ENCODE data around the gene RAD51B. TPM values are rescaled to one million over a fixed set of nuclear protein-coding genes. Genes with fewer than 3 reads are reported as not detected.
A peak's percentile ranks its signal among the peaks of the same experiment; 100 is the strongest.

The RAD51B gene
- total RNA-seq, 2 donors from 2014 or later, result 22.8 to 33.8 TPM

DNA sequence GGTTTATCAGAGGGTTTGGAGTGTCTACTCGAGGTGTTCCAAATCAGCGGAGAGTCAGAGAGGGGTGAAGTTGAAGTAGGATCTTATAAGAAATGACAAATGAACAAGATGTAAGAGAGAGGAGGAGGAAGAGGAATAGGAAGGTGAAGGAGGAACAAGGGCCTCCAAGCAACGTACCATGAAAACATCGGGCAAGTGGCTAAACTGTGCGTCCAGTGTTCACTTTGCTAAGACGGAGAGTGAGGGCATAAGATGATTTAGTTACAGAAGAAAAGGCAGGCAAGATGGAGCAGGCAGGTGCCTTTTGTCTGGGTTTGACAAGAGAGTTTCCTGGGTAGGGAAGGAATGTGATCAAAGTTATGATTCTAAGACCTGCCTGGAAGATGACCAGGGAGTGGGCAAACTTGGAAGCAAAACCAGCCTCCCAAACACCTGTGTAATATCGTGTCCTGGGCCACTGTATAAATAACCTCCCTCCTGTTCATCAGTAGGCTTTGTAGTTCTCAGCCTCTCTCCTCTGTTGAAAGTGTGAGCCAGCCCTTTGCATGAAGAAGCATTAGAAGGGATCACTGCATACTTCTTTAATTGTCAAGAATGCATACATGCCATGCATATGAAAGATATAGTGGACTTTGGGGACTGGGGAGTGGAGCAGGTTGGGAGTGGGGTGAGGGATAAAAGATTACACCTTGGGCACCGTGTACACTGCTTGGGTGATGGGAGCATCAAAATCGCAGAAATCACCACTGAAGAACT is 861.9 kb downstream of the RAD51B start:
- Histone ChIP-seq H3K9ac (ENCODE audit: extremely low read depth, low read length, poor library complexity, severe bottlenecking) (no peak overlapping the region), H3K4me3 (ENCODE audit: low read length) (no peak overlapping the region), H3K27me3 (ENCODE audit: control insufficient read depth, insufficient read depth, low read length, poor library complexity, severe bottlenecking) (no peaks in the 10 kb centered on the region), H3K27ac (ENCODE audit: low read depth, low read length) (no peak overlapping the region), H3K4me1 (ENCODE audit: control insufficient read depth, insufficient read depth, low read length) (no peaks in the 10 kb centered on the region), H3K36me3 (ENCODE audit: control insufficient read depth, insufficient read depth, low read length) (no peaks in the 10 kb centered on the region), H3K9me3 (ENCODE audit: control insufficient read depth, low read length) (no peaks in the 10 kb centered on the region)
- Mint-ChIP-seq H3K4me1 (peaks cover 10% of the 10 kb centered on the region), H3K4me3 (no peak overlapping the region), H3K36me3 (ENCODE audit: low read depth) (no peaks in the 10 kb centered on the region), H3K9me3 (no peaks in the 10 kb centered on the region), H3K27ac (no peak overlapping the region), H3K27me3 (ENCODE audit: insufficient read depth) (peaks cover 3% of the 10 kb centered on the region)
- no peak for DNase-seq
- 89 to 96% methylated on average over 9 of the region's 9 CpGs for WGBS, 2 experiments (ENCODE audit: insufficient coverage in 1 of 2, insufficient read length in 1 of 2)
- TF ChIP-seq, protein P1, sequence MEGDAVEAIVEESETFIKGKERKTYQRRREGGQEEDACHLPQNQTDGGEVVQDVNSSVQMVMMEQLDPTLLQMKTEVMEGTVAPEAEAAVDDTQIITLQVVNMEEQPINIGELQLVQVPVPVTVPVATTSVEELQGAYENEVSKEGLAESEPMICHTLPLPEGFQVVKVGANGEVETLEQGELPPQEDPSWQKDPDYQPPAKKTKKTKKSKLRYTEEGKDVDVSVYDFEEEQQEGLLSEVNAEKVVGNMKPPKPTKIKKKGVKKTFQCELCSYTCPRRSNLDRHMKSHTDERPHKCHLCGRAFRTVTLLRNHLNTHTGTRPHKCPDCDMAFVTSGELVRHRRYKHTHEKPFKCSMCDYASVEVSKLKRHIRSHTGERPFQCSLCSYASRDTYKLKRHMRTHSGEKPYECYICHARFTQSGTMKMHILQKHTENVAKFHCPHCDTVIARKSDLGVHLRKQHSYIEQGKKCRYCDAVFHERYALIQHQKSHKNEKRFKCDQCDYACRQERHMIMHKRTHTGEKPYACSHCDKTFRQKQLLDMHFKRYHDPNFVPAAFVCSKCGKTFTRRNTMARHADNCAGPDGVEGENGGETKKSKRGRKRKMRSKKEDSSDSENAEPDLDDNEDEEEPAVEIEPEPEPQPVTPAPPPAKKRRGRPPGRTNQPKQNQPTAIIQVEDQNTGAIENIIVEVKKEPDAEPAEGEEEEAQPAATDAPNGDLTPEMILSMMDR (conservative IDR thresholded peaks at IDR 0.05), result no peak

DNA sequence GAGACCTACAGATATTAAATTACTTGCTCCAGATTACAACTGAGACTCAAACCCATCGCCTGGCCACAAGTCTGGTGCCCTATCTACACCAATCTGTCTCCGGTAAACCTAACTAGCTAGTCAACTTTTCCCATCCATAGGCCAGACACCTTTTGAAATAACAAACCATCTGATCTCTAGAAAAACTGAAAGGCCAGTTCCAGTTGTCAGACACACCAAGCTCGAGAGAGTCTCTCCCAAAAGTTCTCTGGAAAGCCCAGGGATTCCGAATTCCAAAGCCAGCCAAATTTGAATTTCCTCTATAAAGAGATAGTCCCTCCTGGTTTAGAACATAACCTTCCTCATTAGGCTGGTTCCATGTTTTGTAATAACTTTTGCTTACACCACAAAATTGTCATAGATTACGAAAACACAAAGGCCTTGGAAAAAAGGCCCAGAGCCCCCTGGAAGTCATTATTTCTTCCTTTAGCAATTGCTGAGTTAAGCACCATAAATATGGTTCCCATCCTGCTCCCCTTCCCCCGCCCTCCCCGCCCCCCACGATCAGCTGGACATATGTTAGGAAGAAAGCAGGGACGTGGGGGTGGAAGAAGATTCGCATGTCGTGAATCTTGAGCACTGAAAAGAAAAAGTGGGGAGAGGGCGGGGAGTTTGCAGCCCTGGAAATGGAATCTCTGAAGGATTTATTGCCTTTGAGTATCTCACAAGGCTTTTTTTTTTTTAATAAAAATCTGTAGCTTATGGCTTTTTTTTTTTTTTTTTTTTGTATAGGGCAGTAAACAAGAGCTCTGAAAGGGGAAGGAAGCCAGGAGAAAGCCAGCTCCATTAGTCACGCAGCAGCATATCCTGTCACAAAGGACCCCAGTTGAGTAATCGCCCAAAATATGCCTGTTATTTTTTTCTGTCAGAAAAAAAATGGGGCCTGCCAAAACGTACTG is 862.9 kb downstream of the RAD51B start:
- Mint-ChIP-seq H3K4me3 (no peak overlapping the region), H3K36me3 (ENCODE audit: low read depth) (no peaks in the 10 kb centered on the region), H3K27ac (peak overlapping the region; percentile 47)

DNA sequence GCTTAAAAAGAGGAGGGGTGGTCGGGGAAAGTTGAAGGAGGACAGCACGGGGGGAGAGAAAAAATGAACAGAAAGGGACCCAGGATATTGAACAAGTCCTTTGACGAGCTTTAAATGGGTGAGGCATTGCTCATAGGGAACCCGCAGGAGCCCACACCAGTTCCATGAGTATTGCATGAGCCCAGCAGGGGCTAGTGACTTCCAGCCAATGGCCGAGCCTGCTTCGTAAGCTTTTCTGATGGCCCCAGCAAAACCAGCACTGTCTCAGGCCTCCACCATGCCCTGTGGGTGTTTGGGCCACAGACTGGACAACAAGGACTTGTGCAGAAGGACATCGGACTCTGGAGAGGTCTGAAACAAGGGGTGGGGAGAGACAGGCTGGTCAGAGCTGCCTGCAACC is 863.7 kb downstream of the RAD51B start:
- Mint-ChIP-seq H3K4me3 (no peak overlapping the region), H3K27ac (peak overlapping the region; percentile 47), H3K36me3 (ENCODE audit: low read depth) (no peaks in the 10 kb centered on the region), H3K4me1 (peaks cover 10% of the 10 kb centered on the region), H3K9me3 (no peaks in the 10 kb centered on the region), H3K27me3 (ENCODE audit: insufficient read depth) (peaks cover 5% of the 10 kb centered on the region)
- TF ChIP-seq, protein P1 (conservative IDR thresholded peaks at IDR 0.05), result no peak
- Histone ChIP-seq H3K9ac (ENCODE audit: extremely low read depth, low read length, poor library complexity, severe bottlenecking) (no peak overlapping the region), H3K27ac (ENCODE audit: low read depth, low read length) (peak overlapping the region; percentile 53), H3K4me1 (ENCODE audit: control insufficient read depth, insufficient read depth, low read length) (no peaks in the 10 kb centered on the region), H3K4me3 (ENCODE audit: low read length) (no peak overlapping the region), H3K36me3 (ENCODE audit: control insufficient read depth, insufficient read depth, low read length) (no peaks in the 10 kb centered on the region), H3K27me3 (ENCODE audit: control insufficient read depth, insufficient read depth, low read length, poor library complexity, severe bottlenecking) (no peaks in the 10 kb centered on the region), H3K9me3 (ENCODE audit: control insufficient read depth, low read length) (no peaks in the 10 kb centered on the region)
- no peak for DNase-seq
- WGBS, 2 experiments (ENCODE audit: insufficient coverage in 1 of 2, insufficient read length in 1 of 2), result 88 to 89% methylated on average over 7 of the region's 7 CpGs

More for the DNA sequence above, 862.9 kb downstream of the RAD51B start:
- no peak overlapping the region for H3K4me3 ChIP-seq (ENCODE audit: low read length)
- peaks cover 3% of the 10 kb centered on the region for H3K27me3 Mint-ChIP-seq (ENCODE audit: insufficient read depth)
- WGBS, 2 experiments (ENCODE audit: insufficient coverage in 1 of 2, insufficient read length in 1 of 2), result 78% methylated on average over 7 to 13 of the region's 15 CpGs
- no peaks in the 10 kb centered on the region for H3K9me3 ChIP-seq (ENCODE audit: control insufficient read depth, low read length)
- no peak for DNase-seq
- H3K36me3 ChIP-seq (ENCODE audit: control insufficient read depth, insufficient read depth, low read length), result no peaks in the 10 kb centered on the region
- no peak overlapping the region for H3K9ac ChIP-seq (ENCODE audit: extremely low read depth, low read length, poor library complexity, severe bottlenecking)
- TF ChIP-seq, protein P1 (conservative IDR thresholded peaks at IDR 0.05), result no peak
- no peaks in the 10 kb centered on the region for H3K9me3 Mint-ChIP-seq
- H3K27me3 ChIP-seq (ENCODE audit: control insufficient read depth, insufficient read depth, low read length, poor library complexity, severe bottlenecking), result no peaks in the 10 kb centered on the region
- peaks cover 10% of the 10 kb centered on the region for H3K4me1 Mint-ChIP-seq
- peak overlapping the region; percentile 53 for H3K27ac ChIP-seq (ENCODE audit: low read depth, low read length)
- H3K4me1 ChIP-seq (ENCODE audit: control insufficient read depth, insufficient read depth, low read length), result no peaks in the 10 kb centered on the region

All from endodermal cell (in vitro differentiated cells).